K562 (cell line): ENCODE results near the gene UGT1A3. TPM values are rescaled to one million over a fixed set of nuclear protein-coding genes. Genes with fewer than 3 reads are reported as not detected.

Experiments used
- ADNP ChIP-seq: fragments of 200-800 bp; sonication (Bioruptor generic); IDR thresholded peaks from 2 replicates; pipeline ENCODE4 v1.6.1; 2016; ENCODE audit warnings: missing genetic modification characterization, missing compliant biosample characterization
- CCNT2 ChIP-seq: IDR thresholded peaks from 2 replicates; pipeline ENCODE4 v1.6.1; 2011; ENCODE audit warnings: borderline replicate concordance, low read depth, mild to moderate bottlenecking, moderate library complexity, mixed read lengths, low read length; ENCODE audit not compliant: insufficient read length; ENCODE audit errors: extremely low read depth
- HNRNPL ChIP-seq: fragments of 200-400 bp; formaldehyde crosslinking; IDR thresholded peaks from 2 replicates; pipeline ENCODE4 v1.6.1; 2017; ENCODE audit warnings: low read depth, mild to moderate bottlenecking, low read length
- IFI16 ChIP-seq: fragments of 250-450 bp; sonication (Bioruptor Pico); IDR thresholded peaks from 2 replicates; pipeline ENCODE4 v2.1.2; 2022; ENCODE audit warnings: mild to moderate bottlenecking, inconsistent platforms
- KDM2B ChIP-seq: fragments of 250-450 bp; sonication (Bioruptor Pico); IDR thresholded peaks from 2 replicates; pipeline ENCODE4 v1.8.0; 2021; ENCODE audit warnings: mild to moderate bottlenecking, moderate library complexity
- MAFK ChIP-seq: IDR thresholded peaks from 2 replicates; pipeline ENCODE4 v1.6.1; 2011; ENCODE audit warnings: low read length, improper control_type of control experiment
- NR2F6 ChIP-seq: fragments of 450-650 bp; formaldehyde crosslinking; IDR thresholded peaks from 2 replicates; pipeline ENCODE4 v1.4.0; 2020; ENCODE audit warnings: mild to moderate bottlenecking
- TBL1XR1 ChIP-seq, 2 experiments: IDR thresholded peaks; 2 replicates each; pipeline ENCODE4 v1.6.1; 2012; ENCODE audit warnings: improper control_type of control experiment in 2 of 2, low read length in 2 of 2, mild to moderate bottlenecking in 1 of 2
- TEAD4 ChIP-seq, 2 experiments: sonication (generic) in 1 of 2; formaldehyde crosslinking in 1 of 2; IDR thresholded peaks; 2 replicates each; pipeline versions ENCODE4 v1.6.1 to v1.8.0; 2012 to 2022; ENCODE audit warnings: borderline replicate concordance in 1 of 2, inconsistent platforms in 1 of 2, low read length in 1 of 2, mild to moderate bottlenecking in 1 of 2, missing genetic modification reagents in 1 of 2
- THRB ChIP-seq: fragments of 450-650 bp; formaldehyde crosslinking; conservative IDR thresholded peaks from 2 replicates; pipeline ENCODE4 v1.4.0; 2022; ENCODE audit warnings: mild to moderate bottlenecking, missing genetic modification characterization
- ZNF133 ChIP-seq: fragments of 250-450 bp; sonication (Bioruptor Pico); IDR thresholded peaks from 2 replicates; pipeline ENCODE4 v1.4.0; 2020; ENCODE audit warnings: mild to moderate bottlenecking
- ZNF280B ChIP-seq: fragments of 250-450 bp; sonication (Bioruptor Pico); IDR thresholded peaks from 2 replicates; pipeline ENCODE4 v1.5.1; 2021; ENCODE audit warnings: mild to moderate bottlenecking
- ZNF318 ChIP-seq, 2 experiments: fragments of 450-650 bp; IDR thresholded peaks; 2 replicates each; pipeline ENCODE4 v1.6.1; 2016; ENCODE audit warnings: mild to moderate bottlenecking in 2 of 2, borderline replicate concordance in 1 of 2, low read depth in 1 of 2, moderate library complexity in 1 of 2
- ZNF436 ChIP-seq: fragments of 250-450, 450-650 bp; sonication (Bioruptor Pico); formaldehyde crosslinking; IDR thresholded peaks from 2 replicates; pipeline ENCODE4 v1.7.0; 2020; ENCODE audit warnings: mild to moderate bottlenecking
- ZNF766 ChIP-seq: fragments of 200-800 bp; sonication (Bioruptor generic); conservative IDR thresholded peaks from 2 replicates; pipeline ENCODE4 v1.6.1; 2016; ENCODE audit warnings: missing genetic modification characterization, missing compliant biosample characterization
- polyA plus RNA-seq, 8 experiments: library from polyadenylated mRNA; depleted of rRNA in 4 of 8; stranded (reverse) in 5 of 8; unstranded in 3 of 8; fragments of >200 nt; fragmentation: Nextera tagmentation in 2 of 8; fragmentation: Illumina TruSeq in 1 of 8; extraction: Ambion mirVana in 2 of 8; extraction: Trizol in 1 of 8; gene quantifications; 2 replicates each; pipeline versions ENCODE4 v1.2.1 to v1.2.3, GENCODE V29; 2011 to 2014; ENCODE audit warnings: inconsistent platforms in 1 of 8, missing spikeins in 1 of 8
- total RNA-seq, 7 experiments: library from RNA; depleted of rRNA in 6 of 7; stranded (reverse); fragments of >200 nt in 6 of 7; fragmentation: Illumina TruSeq in 2 of 7; extraction: Trizol in 2 of 7; gene quantifications; 2 replicates each; pipeline versions ENCODE4 v1.2.1 to v1.2.3, GENCODE V29; 2011 to 2021; ENCODE audit warnings: low replicate concordance in 1 of 7

The UGT1A3 gene
- total and polyA plus RNA-seq, 9 of the 15 experiments (the other 6 are each of a cell fraction or from before 2014, with no cell fraction given): not detected

- TF ChIP-seq THRB (no peak), ZNF280B (CRISPR knock-in tag) (no peak), TEAD4 (IDR thresholded peaks at IDR 0.05; ENCODE audit: low read length) (peak; percentile 60; the same call in 1 of the 2 replicates), TEAD4 (CRISPR knock-in tag; IDR thresholded peaks at IDR 0.05; ENCODE audit: borderline replicate concordance) (no peak), ZNF133 (no peak), TBL1XR1 (IDR thresholded peaks at IDR 0.05; ENCODE audit: low read length in 2 of 2) (no peak), ZNF318 (IDR thresholded peaks at IDR 0.05; ENCODE audit: borderline replicate concordance in 1 of 2, low read depth in 1 of 2) (peak in 1 of 2 experiments; percentile 69; a peak in 1 of 4 replicates), HNRNPL (no peak), CCNT2 (peak; percentile 56), MAFK (peak; percentile 88), KDM2B (CRISPR knock-in tag) (no peak), ZNF436 (no peak), IFI16 (CRISPR knock-in tag) (no peak), NR2F6 (no peak), ADNP (no peak), ZNF766 (CRISPR knock-in tag) (0 out of 2 replicates have a peak, but pooled peaks have one; percentile 51)
Observed at GRCh38 chr2:233700028-233700635, 28.7 kb upstream of the UGT1A3 start (continued).
